Measurements from ENCODE around the gene OPN1SW.
A peak's percentile ranks its signal among the peaks of the same experiment; 100 is the strongest.

OPN1SW gene, protein sequence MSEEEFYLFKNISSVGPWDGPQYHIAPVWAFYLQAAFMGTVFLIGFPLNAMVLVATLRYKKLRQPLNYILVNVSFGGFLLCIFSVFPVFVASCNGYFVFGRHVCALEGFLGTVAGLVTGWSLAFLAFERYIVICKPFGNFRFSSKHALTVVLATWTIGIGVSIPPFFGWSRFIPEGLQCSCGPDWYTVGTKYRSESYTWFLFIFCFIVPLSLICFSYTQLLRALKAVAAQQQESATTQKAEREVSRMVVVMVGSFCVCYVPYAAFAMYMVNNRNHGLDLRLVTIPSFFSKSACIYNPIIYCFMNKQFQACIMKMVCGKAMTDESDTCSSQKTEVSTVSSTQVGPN

DNA sequence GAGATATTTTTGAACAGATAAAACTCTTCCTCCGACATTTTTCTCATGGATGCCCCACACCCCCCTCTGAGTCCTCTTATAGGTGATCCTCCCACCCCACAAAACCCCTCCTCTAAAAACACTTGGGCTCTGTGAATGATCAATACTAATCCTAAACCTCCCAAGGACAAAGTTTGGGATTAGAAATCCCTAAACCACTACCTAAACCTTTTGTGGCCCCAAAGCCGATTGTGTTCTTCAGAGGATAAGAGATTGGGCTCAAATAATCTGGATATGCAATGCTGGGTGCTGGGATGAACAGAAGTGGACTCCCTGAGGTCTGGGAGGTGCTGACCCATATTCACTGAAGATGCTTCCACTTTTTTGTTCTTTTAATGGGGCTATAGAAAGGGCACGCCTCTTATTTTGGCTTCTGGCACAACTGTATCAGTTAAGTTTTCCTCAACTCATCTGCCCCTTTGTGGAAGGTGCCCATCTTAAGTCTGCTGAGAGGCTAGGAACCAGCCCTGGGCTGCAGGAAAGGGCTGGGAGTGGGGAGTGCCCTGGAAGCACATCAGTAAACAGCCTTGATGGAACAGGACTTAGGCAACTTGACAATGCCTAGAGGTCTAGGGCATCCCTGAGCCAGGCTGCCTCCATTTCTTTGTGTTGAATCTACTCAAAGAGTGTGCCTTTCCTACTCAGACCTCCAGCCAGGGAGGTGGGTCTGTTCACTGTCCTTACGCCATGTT is at the start of gene OPN1SW:
TSS of gene OPN1SW (minus strand) at position 51 of the 731 bp plus-strand sequence. CDS start at position 38, 13 bp downstream.
- DNase-seq = no peak

DNA sequence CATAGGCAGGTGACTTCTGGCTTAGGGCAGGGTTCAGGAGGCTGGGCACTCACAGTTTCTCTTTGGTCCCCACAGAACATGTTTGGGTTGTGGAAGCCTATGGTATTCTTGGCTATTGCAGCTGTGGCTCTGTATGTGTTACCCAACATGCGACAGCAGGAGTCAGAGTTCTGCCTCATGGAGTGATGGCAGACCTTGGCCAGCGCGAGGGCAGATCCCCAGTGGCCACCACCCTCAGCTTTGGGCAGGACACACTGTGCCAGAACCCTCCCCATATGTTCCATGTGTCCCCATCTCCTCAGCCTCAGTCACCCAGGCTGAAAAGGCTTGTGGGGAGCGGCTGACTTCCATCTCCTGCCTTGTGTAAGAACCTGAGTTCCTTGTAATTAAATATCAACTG is 46.1 kb upstream of the OPN1SW start:
- DNase-seq = no peak

DNA sequence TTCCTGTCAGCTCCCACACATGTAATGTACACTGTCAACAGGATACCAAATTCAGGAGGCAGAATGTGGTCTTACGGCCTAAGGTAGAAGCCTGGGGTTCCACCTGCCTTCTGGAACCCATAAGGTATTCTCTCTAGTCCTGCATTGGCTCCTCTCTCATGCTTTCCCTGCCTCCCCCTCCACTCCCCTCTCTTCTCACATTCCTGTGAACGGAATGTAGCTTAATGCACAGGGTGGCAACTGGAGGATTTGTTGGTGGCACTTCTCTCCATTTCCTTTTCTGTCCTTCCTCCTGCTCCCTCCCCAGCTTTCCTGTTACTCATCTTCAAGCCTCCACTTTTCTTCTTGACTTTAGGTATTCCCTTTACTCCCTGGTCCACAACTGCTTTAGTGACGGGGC is 43.1 kb upstream of the OPN1SW start:
- no peak for DNase-seq

DNA sequence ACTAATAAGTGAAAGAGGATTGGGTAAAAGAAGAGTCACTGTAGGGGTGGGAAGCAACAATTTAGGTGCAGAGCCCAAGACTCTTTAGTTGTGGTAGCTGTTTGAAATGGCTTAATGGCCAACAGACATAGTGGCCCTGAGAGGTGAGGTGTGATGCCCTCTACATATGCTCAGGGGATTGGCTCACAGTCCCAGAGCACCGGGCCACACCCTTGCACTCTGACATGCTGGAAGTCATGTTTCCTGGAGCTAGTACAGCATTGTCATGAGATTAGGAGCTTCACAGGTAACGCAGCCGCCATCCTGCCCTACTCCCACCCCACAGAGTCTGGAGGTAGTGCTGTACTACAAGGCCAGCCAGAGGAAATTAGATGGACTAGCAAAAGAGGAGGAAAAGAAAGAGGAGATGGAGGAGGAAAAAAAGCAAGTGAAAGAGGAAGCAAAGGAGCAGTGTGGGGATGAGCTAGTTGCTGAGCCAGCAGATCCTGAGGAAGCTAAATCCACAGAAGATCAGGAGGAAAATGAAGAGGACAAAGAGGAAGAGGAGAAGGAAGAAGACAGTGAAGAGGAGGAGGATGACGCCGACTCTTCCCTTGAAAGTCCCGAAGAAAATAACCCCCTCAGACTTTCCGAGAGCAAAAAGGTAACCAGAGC is 39.8 kb upstream of the OPN1SW start:
- no peak for DNase-seq

DNA sequence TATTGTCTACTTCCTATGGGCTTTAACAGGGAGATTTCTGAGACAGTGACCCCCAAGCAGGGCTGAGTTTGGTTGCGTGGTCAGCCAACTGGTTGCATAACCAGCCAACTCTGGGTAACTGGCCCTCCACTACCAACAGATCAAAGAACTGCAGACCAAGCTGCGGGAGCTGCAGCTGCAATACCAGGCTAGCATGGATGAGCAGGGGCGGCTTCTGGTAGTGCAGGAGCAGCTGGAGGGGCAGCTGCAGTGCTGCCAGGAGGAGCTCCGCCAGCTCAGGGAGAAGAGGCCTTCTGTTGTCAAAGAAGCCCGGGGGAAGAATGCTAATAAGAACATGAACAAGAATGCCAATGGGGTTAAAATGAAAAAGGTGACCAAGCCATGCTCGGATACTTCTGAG is 38.9 kb upstream of the OPN1SW start:
- DNase-seq = peak in 1 of 2 experiments; percentile 23

DNA sequence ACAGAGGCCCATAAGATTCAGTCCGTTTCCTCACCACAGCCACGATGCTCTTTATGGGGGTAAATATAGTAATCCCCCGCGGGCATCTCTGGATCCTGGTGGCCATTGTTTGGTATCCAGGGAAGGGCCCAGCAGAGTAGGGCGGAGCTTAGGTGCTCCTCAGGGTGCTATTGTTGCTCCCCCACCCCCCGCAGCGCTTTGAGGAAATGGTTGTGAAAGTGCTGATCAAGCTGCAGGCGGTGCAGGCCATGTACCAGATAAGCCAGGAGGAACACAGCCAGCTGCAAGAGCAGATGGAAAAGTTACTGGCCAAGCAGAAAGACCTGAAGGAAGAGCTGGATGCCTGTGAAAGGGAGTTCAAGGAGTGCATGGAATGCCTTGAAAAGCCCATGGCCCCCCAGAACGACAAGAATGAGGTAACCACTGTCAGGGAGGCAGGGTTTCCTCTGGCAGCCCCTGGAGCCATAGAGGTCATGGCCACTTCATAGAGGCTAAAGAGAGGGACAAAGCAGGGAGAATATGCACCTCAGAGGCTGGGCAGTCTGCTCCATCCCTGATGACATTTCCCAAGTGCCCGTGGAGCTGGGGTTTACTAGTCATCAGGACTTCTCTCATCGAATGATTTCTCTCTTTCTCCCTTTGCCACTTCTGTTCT is 37.0 kb upstream of the OPN1SW start:
- DNase-seq = no peak

DNA sequence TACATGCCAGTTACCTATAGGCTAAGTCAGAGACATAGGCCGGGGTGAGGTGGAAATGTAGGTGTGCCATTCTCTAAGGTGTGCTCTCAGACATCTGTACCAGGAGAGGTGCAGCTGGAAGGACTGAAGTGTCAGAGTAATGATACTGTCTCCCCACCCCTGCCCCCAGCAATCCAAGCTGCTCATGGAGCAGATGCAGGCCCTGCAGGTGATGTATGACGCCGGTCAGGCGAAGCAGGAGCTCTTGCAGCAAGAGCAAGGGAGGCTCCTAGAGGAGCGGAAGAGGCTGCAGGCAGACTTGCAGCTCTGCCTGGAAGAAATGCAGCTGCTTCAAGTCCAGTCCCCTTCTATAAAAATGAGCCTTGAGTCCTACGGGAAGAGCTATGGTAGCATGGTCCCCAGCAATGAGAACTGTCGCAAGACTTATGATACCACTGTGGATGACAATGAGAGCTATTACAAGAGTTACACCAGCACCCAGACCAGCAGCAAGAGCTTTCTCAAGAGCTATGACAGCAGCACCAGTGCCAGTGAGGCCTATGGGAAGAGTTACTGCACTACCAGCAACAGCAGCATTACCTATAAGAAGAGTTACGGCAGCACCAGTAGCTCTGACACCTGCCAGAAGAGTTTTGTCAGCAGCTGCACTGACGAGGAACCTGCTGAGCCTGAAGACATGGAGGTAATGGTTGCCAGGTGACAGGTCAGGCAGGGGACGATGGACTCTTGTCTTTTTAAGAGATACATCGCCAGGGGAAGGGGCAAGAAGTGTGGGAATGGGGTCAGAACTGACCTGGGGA is 36.2 kb upstream of the OPN1SW start:
- DNase-seq = no peak

DNA sequence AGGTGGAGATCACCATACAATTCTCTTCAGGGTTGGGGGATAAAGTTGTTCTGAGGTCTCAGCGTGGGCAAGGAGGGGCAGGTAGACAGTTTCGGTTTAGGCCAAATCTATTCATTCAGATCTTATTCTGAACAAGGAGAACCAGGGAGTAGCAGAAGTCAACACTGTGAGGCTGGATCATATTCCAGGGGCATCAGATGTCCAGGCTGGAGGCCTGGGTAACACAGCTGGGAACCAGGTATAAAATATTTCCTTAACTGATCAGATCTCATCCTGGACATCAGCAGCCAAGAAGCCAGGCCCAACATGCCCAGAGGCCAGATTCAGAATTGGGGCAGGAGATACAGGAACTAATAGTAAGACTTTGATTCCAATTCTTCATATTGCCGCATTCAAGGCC is 35.4 kb upstream of the OPN1SW start:
- no peak for DNase-seq

DNA sequence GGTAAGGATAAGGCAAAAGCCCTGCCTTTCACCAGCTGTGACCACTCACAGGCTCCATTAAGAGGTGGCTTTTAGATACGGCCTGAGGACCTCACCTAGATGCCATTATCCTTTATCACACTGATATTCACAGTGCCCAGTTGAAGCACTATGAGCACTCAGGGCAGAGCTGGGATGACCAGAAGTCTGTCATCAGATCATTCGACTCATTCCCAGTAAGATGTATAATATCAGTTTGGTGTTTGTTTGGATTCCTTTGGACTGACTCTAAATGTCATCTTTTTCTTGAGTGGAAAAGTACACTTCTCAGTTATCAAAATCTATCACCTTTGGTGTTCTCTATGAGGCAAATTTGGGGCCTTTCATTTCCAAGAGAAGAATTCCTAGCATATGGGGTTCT is 34.9 kb upstream of the OPN1SW start:
- no peak for DNase-seq

DNA sequence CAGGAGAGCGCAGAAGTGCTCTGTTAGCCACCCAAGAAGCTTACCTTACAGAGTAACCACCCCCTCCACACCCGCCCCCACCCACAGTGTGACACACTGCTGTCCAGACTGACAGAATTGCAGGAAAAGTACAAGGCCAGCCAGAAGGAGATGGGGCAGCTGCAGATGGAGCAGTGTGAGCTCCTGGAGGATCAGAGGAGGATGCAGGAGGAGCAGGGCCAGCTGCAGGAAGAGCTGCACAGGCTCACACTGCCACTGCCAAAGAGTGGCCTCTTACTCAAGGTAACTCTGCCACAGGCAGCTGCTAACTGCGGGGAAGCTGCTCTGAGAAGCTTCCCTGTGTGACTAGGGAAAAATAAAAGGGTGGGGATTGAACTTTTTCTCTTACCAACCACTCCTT is 33.8 kb upstream of the OPN1SW start:
- DNase-seq = no peak

DNA sequence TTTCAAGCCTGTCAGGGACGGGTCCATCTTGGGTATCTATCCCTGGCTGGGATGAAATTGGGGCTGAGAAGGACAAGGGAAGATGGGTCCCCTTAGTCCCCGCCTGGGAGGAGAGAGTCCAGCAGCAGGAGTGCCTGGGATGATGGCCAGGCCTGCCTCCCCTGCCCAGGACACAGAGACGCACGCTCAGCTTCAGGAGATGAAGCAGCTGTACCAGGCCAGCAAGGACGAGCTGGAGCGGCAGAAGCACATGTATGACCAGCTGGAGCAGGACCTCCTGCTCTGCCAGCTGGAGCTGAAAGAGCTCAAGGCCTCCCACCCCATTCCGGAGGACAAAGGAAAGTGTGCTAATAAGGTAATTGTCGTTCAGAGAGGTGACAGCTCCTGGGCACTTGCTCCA is 31.6 kb upstream of the OPN1SW start:
- DNase-seq = no peak

DNA sequence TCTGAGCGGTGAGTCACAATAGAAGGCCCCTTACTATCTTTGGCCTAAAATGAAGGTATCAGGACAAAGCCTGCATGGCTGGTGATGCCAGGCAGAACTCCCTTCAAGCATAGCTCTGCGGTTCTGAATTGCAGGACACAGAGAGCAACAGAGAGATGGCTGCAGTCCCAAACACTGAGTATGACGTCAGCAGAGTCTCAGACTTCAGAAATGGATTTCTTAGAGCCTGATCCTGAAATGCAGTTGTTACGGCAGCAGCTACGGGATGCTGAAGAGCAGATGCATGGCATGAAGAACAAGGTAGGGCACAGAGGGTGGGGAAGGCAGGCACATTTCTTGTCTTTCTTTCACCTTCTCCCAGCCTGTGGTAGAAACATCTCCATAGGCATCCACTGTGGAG is 29.6 kb upstream of the OPN1SW start:
- DNase-seq = no peak

DNA sequence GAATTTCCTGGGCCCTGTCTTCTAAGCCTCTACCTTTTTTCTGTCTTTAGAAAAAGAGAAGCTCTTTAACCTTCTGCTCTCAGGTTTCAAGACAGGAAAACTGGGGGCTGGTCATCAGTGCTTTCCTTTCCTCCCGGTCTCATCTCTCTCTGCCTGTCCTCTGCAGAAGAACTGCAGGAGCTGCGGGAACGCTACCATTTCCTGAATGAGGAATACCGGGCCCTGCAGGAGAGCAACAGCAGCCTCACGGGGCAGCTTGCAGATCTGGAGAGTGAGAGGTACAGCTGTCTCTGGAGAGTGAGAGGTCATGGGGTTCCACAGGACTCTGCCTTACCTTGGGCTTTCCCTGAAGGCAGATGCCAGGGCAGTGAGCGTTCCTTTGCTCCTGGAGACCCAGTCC is 28.9 kb upstream of the OPN1SW start:
- DNase-seq = no peak

DNA sequence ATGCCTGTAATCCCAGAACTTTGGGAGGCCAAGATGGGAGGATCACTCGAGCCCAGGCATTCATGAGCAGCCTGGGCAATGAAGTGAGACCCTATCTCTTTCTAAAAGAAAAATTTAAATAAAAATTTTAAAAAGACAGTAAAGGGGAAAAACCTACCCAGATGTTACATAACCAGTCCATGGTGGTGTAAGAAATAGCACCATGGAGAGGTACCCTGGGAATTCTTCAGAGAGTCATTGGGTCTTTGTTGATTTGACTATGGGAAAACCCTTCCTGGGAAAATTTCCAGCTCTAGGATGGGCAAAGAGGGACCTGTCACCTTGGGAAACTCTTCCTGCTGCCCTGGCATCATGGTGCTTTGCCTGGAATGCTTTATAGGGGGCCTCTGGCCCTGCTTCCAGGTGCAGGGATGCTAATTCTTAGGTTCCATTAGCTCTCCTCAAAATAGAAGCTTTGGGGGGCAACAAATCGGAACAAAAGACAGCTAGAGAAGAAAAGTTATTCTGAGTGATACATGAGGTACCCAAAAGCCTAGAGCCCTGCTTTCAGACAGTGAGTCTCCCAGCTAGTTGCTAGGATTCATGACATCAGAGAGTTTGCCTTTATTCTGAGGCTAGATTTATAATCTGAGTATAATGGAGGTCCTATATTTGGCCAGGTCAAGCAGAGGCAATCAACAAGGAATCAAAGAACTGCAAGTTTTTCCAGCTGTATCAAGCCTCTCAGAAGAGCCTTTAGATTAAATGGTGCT is 26.2 kb upstream of the OPN1SW start:
- no peak for DNase-seq

DNA sequence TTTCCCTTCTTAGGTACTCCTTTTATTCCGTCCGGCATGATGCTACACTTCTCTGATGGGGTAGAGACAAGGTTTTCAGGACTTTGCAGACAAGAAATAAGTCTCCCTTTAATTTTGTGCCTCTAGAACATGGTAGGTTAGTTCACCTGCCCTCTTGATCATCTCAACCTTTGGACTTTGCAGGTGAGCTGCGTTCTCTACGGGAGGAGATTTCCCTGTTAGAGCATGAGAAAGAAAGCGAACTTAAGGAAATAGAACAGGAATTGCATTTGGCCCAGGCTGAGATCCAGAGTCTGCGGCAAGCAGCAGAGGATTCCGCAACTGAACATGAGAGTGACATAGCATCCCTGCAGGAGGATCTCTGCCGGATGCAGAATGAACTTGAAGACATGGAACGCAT is 25.4 kb upstream of the OPN1SW start:
- DNase-seq = no peak

DNA sequence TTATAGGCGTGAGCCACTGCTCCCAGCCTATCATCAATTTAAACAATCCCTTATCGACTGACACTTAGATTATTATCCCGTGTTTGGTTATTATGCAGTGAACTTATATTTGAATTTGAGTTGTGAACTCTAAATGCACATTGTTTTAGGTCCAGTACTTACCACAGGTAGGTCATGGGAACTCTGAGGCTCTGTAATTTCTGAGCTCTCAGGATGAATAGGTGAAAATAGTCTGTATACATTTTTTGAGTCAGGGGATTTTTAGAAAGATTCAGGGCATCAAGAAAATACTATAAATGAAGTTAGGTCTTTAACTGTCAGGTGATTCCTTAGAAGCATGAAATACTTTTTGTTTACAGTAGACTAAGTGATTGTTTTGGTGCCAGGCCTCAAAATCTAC is 25.0 kb upstream of the OPN1SW start:
- no peak for DNase-seq

DNA sequence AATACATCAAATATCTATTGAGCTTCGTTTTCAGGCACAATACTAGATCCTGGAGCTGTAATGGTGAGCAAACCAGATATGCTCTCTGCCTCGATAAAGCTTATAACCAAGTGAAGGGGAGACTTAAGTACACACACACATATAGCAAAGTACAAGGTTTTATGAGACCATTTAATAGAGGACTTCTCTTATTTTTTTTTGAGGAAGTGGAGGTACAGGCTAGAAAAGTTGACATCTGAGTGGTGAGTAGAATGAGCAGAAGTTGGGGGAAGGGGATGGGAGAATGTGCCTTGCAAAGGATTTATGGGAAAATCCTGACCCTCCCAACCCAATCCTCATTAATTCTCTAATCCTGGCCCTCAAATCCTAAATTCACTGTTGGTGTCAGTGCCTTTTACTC is 23.9 kb upstream of the OPN1SW start:
- DNase-seq = no peak

DNA sequence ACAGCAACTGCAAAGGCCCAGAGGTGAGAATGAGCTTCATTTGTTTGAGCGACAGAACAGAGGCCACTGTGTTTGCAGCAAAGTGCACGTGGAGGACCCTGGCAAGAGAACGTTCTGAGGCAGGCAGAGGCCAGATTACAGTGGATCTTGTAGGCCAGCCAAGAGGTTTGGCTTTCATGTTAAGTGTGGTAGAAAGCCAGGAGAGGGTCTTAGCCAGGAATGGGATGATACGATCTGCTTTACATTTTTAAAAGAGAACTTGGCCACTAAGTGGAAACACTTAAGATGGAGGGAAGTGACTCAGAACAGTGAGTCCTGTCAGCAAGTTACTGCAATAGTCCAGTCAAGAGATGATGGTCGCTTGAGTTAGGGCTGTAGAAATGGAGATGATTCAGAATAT is 20.7 kb upstream of the OPN1SW start:
- peak in 1 of 2 experiments; percentile 65 for DNase-seq

DNA sequence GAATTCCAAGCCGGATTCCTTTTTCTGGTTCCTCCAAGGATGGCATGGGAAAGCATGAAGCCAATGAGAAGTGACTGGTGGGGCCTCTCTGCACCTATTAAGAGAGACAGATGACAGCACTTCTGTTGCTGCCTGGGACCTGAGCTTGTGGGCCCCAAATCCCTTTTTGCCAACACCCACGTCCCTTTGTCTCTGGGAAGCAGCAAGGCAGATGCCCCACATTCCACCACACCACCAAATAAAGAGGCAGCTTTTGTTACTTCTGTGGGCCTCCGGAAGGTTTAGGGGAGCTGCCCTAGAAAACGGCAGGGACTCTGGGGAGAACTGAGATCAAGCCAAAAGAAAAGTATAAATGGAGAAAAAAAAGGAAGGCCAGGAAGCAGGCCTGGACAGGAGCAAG is 19.5 kb upstream of the OPN1SW start:
- DNase-seq = no peak

DNA sequence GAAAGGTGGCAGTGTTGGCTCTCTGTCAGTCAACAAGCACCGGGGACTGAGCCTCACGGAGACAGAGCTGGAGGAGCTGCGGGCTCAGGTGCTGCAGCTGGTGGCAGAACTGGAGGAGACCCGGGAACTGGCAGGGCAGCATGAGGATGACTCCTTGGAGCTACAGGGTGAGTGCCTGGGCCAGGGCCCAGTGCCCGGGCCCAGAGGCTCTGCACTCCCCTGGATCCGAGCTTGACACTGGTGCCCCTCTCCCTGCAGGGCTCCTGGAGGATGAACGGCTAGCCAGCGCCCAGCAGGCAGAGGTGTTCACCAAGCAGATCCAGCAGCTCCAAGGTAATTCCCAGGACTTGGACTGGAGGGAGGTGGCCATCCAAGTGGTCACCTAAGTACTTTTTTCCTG is 18.8 kb upstream of the OPN1SW start:
- DNase-seq = no peak

DNA sequence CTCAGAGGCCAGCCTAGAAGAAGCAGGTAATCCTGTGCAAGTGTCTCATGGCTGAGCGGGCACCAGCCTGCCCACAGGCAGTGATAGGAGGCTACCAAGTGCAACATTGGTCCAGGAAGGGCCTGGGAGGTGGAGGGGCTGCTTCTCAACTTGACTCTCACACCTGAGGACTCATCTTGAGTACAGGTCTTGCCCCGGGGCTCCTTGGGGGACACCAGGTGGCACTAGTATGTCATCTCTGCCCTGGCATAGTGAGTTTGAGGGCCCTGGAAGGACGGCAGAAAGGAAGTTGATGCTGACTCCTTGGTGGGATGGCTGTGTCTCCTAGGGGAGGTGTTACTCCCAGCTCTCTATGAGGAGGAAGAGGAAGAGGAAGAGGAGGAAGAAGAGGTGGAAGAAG is 18.4 kb upstream of the OPN1SW start:
- DNase-seq = no peak

DNA sequence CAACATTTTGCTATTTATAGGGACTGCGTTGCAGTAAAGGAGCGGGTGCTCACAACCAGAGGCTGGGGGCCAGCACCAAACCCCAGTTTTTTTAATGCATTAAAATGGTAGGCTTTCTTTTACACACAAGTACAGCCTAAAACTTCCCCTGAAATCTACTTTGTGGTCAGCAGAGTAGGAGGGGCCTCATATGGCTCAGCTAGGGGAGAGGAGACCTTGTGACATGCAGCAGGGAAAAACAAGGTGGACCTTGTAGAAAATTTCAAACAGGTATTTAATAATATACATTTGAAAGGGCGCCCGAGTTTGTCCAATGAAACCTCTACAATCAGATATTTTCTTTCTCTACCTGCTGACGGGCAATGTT is 17.6 kb upstream of the OPN1SW start:
- DNase-seq = no peak

All from NCI-H446 (cell line).